K562 (cell line): ENCODE data around the gene KIF5A. TPM values are rescaled to one million over a fixed set of nuclear protein-coding genes. Genes with fewer than 3 reads are reported as not detected.

ENCODE experiments used
- ATF3 ChIP-seq, 2 experiments: fragments of 450-650 bp in 1 of 2; sonication (generic) in 1 of 2; formaldehyde crosslinking in 1 of 2; IDR thresholded peaks in 1 of 2; conservative IDR thresholded peaks in 1 of 2; 2 replicates each; pipeline versions ENCODE4 v1.6.1 to v1.8.1; 2016 to 2023; ENCODE audit warnings: mild to moderate bottlenecking in 2 of 2, moderate library complexity in 2 of 2, inconsistent platforms in 1 of 2, missing genetic modification reagents in 1 of 2
- BRD4 ChIP-seq: fragments of 200-600 bp; sonication (generic); IDR thresholded peaks from 2 replicates; pipeline ENCODE4 v1.6.1; 2017; ENCODE audit warnings: inconsistent platforms
- CHAMP1 ChIP-seq: fragments of 450-650 bp; IDR thresholded peaks from 2 replicates; pipeline ENCODE4 v1.6.1; 2016; ENCODE audit warnings: mild to moderate bottlenecking
- CHCHD3 ChIP-seq: fragments of 250-450 bp; sonication (Bioruptor Pico); IDR thresholded peaks from 2 replicates; pipeline ENCODE4 v2.1.2; 2022; ENCODE audit warnings: mild to moderate bottlenecking
- HNRNPL ChIP-seq: fragments of 200-400 bp; formaldehyde crosslinking; IDR thresholded peaks from 2 replicates; pipeline ENCODE4 v1.6.1; 2017; ENCODE audit warnings: low read depth, mild to moderate bottlenecking, low read length
- MTA3 ChIP-seq: fragments of 450-650 bp; formaldehyde crosslinking; IDR thresholded peaks from 2 replicates; pipeline ENCODE4 v1.6.1; 2017; ENCODE audit warnings: mild to moderate bottlenecking, borderline replicate concordance
- NCOA4 ChIP-seq: fragments of 450-650 bp; IDR thresholded peaks from 2 replicates; pipeline ENCODE4 v1.6.1; 2018; ENCODE audit warnings: mild to moderate bottlenecking; ENCODE audit not compliant: partially characterized antibody
- PRDM10 ChIP-seq: fragments of 450-650 bp; IDR thresholded peaks from 2 replicates; pipeline ENCODE4 v1.6.1; 2018; ENCODE audit not compliant: partially characterized antibody
- PRMT5 ChIP-seq: sonication (generic); formaldehyde crosslinking; IDR thresholded peaks from 2 replicates; pipeline ENCODE4 v1.5.0; 2020; ENCODE audit warnings: missing genetic modification reagents
- RFX5 ChIP-seq: IDR thresholded peaks from 2 replicates; pipeline ENCODE4 v1.6.1; 2011; ENCODE audit warnings: low read depth, mild to moderate bottlenecking, improper control_type of control experiment, low read length
- RNF219 ChIP-seq: fragments of 250-450 bp; sonication (Bioruptor Pico); IDR thresholded peaks from 2 replicates; pipeline ENCODE4 v1.5.0; 2022; ENCODE audit warnings: mild to moderate bottlenecking
- SMC3 ChIP-seq: conservative IDR thresholded peaks from 2 replicates; pipeline ENCODE4 v1.6.1; 2011; ENCODE audit warnings: low read depth, low read length, improper control_type of control experiment; ENCODE audit not compliant: insufficient read depth
- SNIP1 ChIP-seq: fragments of 450-650 bp; IDR thresholded peaks from 2 replicates; pipeline ENCODE4 v1.7.1; 2017; ENCODE audit warnings: low read depth, mild to moderate bottlenecking
- THRAP3 ChIP-seq: fragments of 450-650 bp; IDR thresholded peaks from 2 replicates; pipeline ENCODE4 v1.6.1; 2016; ENCODE audit warnings: mild to moderate bottlenecking, inconsistent platforms, borderline replicate concordance
- ZC3H8 ChIP-seq: fragments of 450-650 bp; IDR thresholded peaks from 2 replicates; pipeline ENCODE4 v1.6.1; 2017
- ZKSCAN8 ChIP-seq: fragments of 200-800 bp; sonication (Bioruptor generic); IDR thresholded peaks from 2 replicates; pipeline ENCODE4 v1.6.1; 2016; ENCODE audit warnings: missing genetic modification characterization, missing compliant biosample characterization
- ZNF408 ChIP-seq: fragments of 250-450 bp; sonication (Bioruptor Pico); IDR thresholded peaks from 2 replicates; pipeline ENCODE4 v1.4.0; 2020; ENCODE audit warnings: low read depth, mild to moderate bottlenecking, moderate library complexity
- ZNF586 ChIP-seq: fragments of 450-650 bp; formaldehyde crosslinking; conservative IDR thresholded peaks from 2 replicates; pipeline ENCODE4 v1.4.0; 2020; ENCODE audit warnings: mild to moderate bottlenecking, moderate library complexity
- ZNF778 ChIP-seq: fragments of 450-650 bp; formaldehyde crosslinking; IDR thresholded peaks from 2 replicates; pipeline ENCODE4 v1.4.0; 2020; ENCODE audit warnings: mild to moderate bottlenecking, moderate library complexity
- polyA plus RNA-seq, 8 experiments: library from polyadenylated mRNA; depleted of rRNA in 4 of 8; stranded (reverse) in 5 of 8; unstranded in 3 of 8; fragments of >200 nt; fragmentation: Nextera tagmentation in 2 of 8; fragmentation: Illumina TruSeq in 1 of 8; extraction: Ambion mirVana in 2 of 8; extraction: Trizol in 1 of 8; gene quantifications; 2 replicates each; pipeline versions ENCODE4 v1.2.1 to v1.2.3, GENCODE V29; 2011 to 2014; ENCODE audit warnings: inconsistent platforms in 1 of 8, missing spikeins in 1 of 8
- total RNA-seq, 7 experiments: library from RNA; depleted of rRNA in 6 of 7; stranded (reverse); fragments of >200 nt in 6 of 7; fragmentation: Illumina TruSeq in 2 of 7; extraction: Trizol in 2 of 7; gene quantifications; 2 replicates each; pipeline versions ENCODE4 v1.2.1 to v1.2.3, GENCODE V29; 2011 to 2021; ENCODE audit warnings: low replicate concordance in 1 of 7

KIF5A gene
- total and polyA plus RNA-seq, 9 of the 15 experiments (the other 6 are each of a cell fraction or from before 2014, with no cell fraction given): 3.4 to 17.7 (median 8.0) TPM

GRCh38 chr12:57515934-57516541 is 33.8 kb upstream of the KIF5A start (continued):
- no peak for TF ChIP-seq ATF3 (IDR thresholded peaks at IDR 0.05)
- TF ChIP-seq ATF3 (CRISPR knock-in tag; conservative IDR thresholded peaks at IDR 0.05): peak; percentile 34; the same call in 1 of the 2 replicates
- TF ChIP-seq ZNF778: no peak
- TF ChIP-seq MTA3: peak; percentile 58
- no peak for TF ChIP-seq ZC3H8
- TF ChIP-seq PRDM10: no peak
- no peak for TF ChIP-seq RFX5
- no peak for TF ChIP-seq BRD4
- no peak for TF ChIP-seq PRMT5 (CRISPR knock-in tag)
- TF ChIP-seq CHCHD3 (CRISPR knock-in tag): no peak
- 0 out of 2 replicates have a peak, but pooled peaks have one; percentile 40 for TF ChIP-seq SNIP1
- no peak for TF ChIP-seq ZNF408
- peak; percentile 86; the same call in 1 of the 2 replicates for TF ChIP-seq THRAP3
- peak; percentile 28 for TF ChIP-seq NCOA4
- peak; percentile 16; the same call in 1 of the 2 replicates for TF ChIP-seq ZNF586
- no peak for TF ChIP-seq SMC3
- no peak for TF ChIP-seq HNRNPL
- TF ChIP-seq RNF219: peak; percentile 77; the same call in 1 of the 2 replicates
- TF ChIP-seq CHAMP1: no peak
- 0 out of 2 replicates have a peak, but pooled peaks have one; percentile 19 for TF ChIP-seq ZKSCAN8 (CRISPR knock-in tag)
